Neutrophil (primary cell): Measurements from ENCODE around the gene SAMD8.
"Not testable (repeated sequence)": the region's sequence is repeated elsewhere in the genome, so short reads cannot be mapped to it uniquely, and the experiment has no call there.

Experiments
- H3K27ac ChIP-seq: fragments of 200-600 bp; sonication (generic); 2 replicates; pipeline ENCODE4 v1.5.1; 2016; ENCODE audit warnings: mild to moderate bottlenecking, moderate library complexity
- H3K27me3 ChIP-seq: fragments of 200-600 bp; sonication (generic); 2 replicates; pipeline ENCODE4 v1.6.0; 2016; ENCODE audit warnings: mild to moderate bottlenecking
- H3K36me3 ChIP-seq: fragments of 200-600 bp; sonication (generic); 2 replicates; pipeline ENCODE4 v1.5.1; 2017
- H3K4me1 ChIP-seq, 2 experiments: fragments of 200-600 bp in 1 of 2; sonication (generic) in 1 of 2; 1 replicate in 1 of 2; 2 replicates in 1 of 2; pipeline versions ENCODE4 v1.5.1 to v1.6.1; 2013 to 2016; ENCODE audit warnings: low read depth in 1 of 2, low read length in 1 of 2, mild to moderate bottlenecking in 1 of 2, moderate library complexity in 1 of 2; ENCODE audit not compliant: control insufficient read depth in 1 of 2, insufficient read depth in 1 of 2
- H3K4me3 ChIP-seq, 2 experiments: fragments of 200-600 bp in 1 of 2; sonication (generic) in 1 of 2; 1 replicate in 1 of 2; 2 replicates in 1 of 2; pipeline ENCODE4 v1.5.1; 2013 to 2016; ENCODE audit warnings: low read depth in 1 of 2, low read length in 1 of 2, mild to moderate bottlenecking in 1 of 2, moderate library complexity in 1 of 2
- H3K9me3 ChIP-seq: fragments of 200-600 bp; sonication (generic); 2 replicates; pipeline ENCODE4 v1.5.1; 2016
- CTCF ChIP-seq: fragments of 200-600 bp; sonication (generic); IDR thresholded peaks from 2 replicates; pipeline ENCODE4 v1.5.1; 2016; ENCODE audit warnings: antibody characterized with exemption

SAMD8 gene

GRCh38 chr10:75220274-75220673 is 108.8 kb downstream of the SAMD8 start:
- peaks cover 99% of the 10 kb centered on the region for H3K36me3 ChIP-seq
- TF ChIP-seq CTCF, result no peak
- no peaks in the 10 kb centered on the region for H3K9me3 ChIP-seq
- H3K27ac ChIP-seq, result no peak overlapping the region
- no peaks in the 10 kb centered on the region for H3K4me1 ChIP-seq
- H3K4me3 ChIP-seq, result no peak overlapping the region
- H3K27me3 ChIP-seq, result no peaks in the 10 kb centered on the region

- H3K36me3 ChIP-seq, result peaks cover 96% of the 10 kb centered on the region
- H3K9me3 ChIP-seq, H3K4me1 ChIP-seq, H3K4me3 ChIP-seq, H3K27me3 ChIP-seq, H3K27ac ChIP-seq: not testable (repeated sequence)
Measured at GRCh38 chr10:75221492-75221891, 110.0 kb downstream of the SAMD8 start.

- no peak for TF ChIP-seq CTCF
- Histone ChIP-seq H3K4me3 (no peak overlapping the region), H3K4me1 (no peaks in the 10 kb centered on the region), H3K27me3 (no peaks in the 10 kb centered on the region), H3K27ac (no peak overlapping the region), H3K36me3 (peaks cover 87% of the 10 kb centered on the region), H3K9me3 (no peaks in the 10 kb centered on the region)
Measured at GRCh38 chr10:75223507-75223906, 112.1 kb downstream of the SAMD8 start.

GRCh38 chr10:75226095-75226494 is 114.6 kb downstream of the SAMD8 start:
- Histone ChIP-seq H3K4me3 (no peak overlapping the region), H3K27me3 (no peaks in the 10 kb centered on the region), H3K9me3 (no peaks in the 10 kb centered on the region), H3K4me1 (peaks cover 0 to 3% of the 10 kb centered on the region in 2 experiments), H3K36me3 (peaks cover 74% of the 10 kb centered on the region), H3K27ac (no peak overlapping the region)
- no peak for TF ChIP-seq CTCF

GRCh38 chr10:75226656-75227055 is 115.2 kb downstream of the SAMD8 start:
- Histone ChIP-seq H3K27ac (no peak overlapping the region), H3K9me3 (no peaks in the 10 kb centered on the region), H3K36me3 (peaks cover 74% of the 10 kb centered on the region), H3K4me3 (no peak overlapping the region), H3K27me3 (no peaks in the 10 kb centered on the region), H3K4me1 (peaks cover 0 to 3% of the 10 kb centered on the region in 2 experiments)
- no peak for TF ChIP-seq CTCF

- TF ChIP-seq CTCF, result no peak
- Histone ChIP-seq H3K4me3 (no peak overlapping the region), H3K27me3 (no peaks in the 10 kb centered on the region), H3K36me3 (peaks cover 65% of the 10 kb centered on the region), H3K9me3 (no peaks in the 10 kb centered on the region), H3K27ac (no peak overlapping the region), H3K4me1 (peaks cover under 1 to 3% of the 10 kb centered on the region in 2 experiments)
Measured at GRCh38 chr10:75228278-75228677, 116.8 kb downstream of the SAMD8 start.
